VCaP (cell line): ENCODE results near the gene PADI3.

Experiments used
- H3K27ac ChIP-seq: fragments of 450-650 bp; 2 replicates; pipeline ENCODE4 v1.5.1; 2017
- TF ChIP-seq, protein P1 (sequence below): fragments of 450-650 bp; conservative IDR thresholded peaks from 2 replicates; pipeline ENCODE4 v1.5.1; 2017; ENCODE audit warnings: mild to moderate bottlenecking, moderate library complexity

The PADI3 gene

DNA sequence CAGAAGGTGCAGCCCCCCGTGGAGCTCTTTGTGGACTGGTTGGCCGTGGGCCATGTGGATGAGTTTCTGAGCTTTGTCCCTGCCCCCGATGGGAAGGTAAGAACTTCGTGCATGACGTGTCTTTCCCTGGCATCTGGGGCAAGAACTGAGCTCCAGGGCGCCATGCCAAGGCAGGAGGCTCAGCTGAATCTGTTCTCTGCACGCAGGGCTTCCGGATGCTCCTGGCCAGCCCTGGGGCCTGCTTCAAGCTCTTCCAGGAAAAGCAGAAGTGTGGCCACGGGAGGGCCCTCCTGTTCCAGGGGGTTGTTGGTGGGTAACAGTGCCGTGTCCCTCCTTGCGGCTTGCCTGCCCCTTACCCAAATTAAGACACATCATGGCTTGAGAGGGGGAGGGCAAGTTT is 27.7 kb downstream of the PADI3 start:
- TF ChIP-seq, protein P1, sequence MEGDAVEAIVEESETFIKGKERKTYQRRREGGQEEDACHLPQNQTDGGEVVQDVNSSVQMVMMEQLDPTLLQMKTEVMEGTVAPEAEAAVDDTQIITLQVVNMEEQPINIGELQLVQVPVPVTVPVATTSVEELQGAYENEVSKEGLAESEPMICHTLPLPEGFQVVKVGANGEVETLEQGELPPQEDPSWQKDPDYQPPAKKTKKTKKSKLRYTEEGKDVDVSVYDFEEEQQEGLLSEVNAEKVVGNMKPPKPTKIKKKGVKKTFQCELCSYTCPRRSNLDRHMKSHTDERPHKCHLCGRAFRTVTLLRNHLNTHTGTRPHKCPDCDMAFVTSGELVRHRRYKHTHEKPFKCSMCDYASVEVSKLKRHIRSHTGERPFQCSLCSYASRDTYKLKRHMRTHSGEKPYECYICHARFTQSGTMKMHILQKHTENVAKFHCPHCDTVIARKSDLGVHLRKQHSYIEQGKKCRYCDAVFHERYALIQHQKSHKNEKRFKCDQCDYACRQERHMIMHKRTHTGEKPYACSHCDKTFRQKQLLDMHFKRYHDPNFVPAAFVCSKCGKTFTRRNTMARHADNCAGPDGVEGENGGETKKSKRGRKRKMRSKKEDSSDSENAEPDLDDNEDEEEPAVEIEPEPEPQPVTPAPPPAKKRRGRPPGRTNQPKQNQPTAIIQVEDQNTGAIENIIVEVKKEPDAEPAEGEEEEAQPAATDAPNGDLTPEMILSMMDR, result 0 out of 2 replicates have a peak, but pooled peaks have one; percentile 11
- peak overlapping the region; percentile 16; the same call in 1 of the 2 replicates for H3K27ac ChIP-seq

DNA sequence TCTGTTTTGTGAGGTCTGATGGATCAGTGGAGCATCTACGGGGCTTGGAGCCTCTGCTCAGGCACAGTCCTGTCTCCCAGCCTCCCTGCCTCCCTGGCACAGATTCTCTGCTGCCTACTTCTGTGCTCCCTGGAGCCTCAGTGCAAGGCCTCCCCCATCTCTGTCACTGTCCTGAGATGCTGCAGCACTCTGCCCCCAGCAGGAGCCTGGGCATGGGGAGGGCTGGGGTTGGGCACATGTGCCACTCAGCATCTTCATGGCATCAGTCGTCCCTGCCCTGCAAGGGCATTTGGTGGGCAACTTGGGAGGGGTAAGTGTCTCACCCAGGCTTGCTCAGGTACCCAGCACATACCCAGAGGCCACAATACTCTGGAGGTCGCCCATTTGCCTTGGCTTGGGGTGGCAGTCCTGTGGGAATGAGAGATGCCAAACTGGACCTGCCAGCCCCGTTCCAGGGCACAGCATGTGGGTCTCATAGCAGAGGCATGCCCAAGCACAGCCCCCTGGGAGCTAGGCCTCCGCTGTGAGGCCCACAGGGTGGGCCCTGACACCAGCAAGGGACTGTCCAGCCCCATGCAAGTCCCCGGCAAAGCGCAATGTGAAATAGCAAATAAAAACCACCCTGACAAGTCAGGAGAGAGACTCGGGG is 28.7 kb downstream of the PADI3 start:
- TF ChIP-seq, protein P1, result no peak
- no peak overlapping the region for H3K27ac ChIP-seq

DNA sequence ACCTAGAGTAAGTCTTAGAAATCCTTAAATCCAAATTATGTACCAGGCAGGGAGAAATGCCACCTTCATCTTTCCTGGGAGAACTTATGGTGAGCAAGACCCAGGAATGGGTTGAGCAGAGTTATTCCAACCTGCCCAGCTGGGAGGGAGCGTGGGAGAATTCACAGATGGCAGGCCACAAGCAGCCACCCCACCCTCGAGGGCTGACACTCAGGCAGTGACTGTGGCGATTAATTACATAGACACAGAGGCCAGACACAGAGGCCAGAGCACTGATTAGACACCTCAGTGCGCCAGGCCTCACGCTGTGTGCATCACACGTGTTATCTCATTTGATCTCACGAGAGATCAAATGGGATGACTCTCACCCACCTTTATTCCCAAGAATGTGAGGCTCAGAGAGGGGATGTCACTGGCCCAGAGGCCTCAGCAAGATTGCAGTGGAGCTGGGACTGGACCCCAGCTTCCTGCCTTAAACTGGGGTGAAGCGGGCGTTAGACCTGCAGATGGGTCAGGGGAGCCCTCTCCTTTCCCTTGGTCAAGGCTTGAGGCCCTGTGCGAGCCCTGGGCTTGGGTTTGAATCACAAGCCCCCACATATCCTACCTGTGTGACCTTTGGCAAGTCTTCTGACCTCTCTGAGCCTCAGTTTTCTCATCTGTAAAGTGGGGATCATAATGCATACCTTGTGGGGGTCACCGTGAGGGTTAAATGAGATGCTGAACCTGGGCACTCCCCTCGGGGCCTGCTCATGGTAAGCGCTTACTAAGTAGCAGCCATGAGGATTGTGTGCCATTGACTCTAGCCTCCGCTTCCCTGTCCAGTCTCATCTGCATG is 30.3 kb downstream of the PADI3 start:
- H3K27ac ChIP-seq, result no peak overlapping the region
- TF ChIP-seq, protein P1, result no peak

DNA sequence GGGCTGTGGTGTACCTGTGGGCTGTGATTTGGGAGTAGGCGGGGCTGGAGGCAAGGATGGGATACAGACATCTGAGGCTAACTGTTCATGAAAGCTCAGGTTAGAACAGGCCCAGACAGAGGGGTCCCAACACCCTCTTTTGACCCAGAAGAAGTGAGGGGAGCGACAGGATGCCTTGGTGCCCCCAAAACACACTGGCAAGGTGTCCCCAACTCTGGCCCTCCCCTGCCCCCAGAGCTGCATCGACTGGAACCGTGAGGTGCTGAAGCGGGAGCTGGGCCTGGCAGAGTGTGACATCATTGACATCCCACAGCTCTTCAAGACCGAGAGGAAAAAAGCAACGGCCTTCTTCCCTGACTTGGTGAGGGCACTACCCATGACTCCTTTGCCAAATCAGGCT is 31.5 kb downstream of the PADI3 start:
- TF ChIP-seq, protein P1, result no peak
- no peak overlapping the region for H3K27ac ChIP-seq

DNA sequence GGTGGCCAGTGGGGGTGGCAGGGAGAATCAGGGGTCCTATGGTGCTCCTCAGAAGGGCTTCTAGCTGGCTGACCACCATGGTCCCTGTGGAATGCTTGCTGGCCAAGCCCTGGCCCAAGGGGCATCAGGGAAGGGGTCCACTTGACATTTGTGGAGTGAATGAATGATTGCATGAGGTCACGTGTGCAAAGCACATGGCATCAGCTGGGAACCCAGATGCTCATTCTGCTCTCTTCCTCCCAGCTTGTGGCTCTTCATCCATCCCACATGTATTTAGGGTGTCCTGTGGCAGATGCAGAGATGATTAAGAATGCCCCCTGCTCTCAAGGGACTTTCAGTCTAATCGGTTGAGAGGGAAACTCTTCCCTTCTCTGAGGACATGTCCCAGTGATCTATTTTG is 32.0 kb downstream of the PADI3 start:
- H3K27ac ChIP-seq, result no peak overlapping the region
- TF ChIP-seq, protein P1, result no peak

DNA sequence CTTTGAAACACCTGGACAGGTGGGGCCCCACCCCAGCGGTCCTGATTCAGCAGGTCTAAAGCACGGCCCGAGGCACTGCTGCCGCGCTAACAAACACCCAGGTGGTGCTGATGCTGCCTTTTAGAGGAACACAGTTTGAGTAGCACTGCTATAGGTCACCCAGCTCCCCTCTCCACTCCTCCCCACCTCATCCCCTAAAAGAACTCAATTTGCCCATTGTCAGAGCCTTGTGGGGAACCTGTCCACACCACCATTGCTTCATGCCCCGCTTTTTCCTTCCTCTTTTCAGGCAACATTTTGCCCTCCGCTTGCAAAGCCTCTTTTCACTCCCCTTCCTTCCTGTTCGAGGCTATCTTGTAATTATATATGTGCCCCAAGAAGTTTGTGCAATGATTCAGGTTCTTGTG is 32.9 kb downstream of the PADI3 start:
- no peak overlapping the region for H3K27ac ChIP-seq
- TF ChIP-seq, protein P1, result no peak

DNA sequence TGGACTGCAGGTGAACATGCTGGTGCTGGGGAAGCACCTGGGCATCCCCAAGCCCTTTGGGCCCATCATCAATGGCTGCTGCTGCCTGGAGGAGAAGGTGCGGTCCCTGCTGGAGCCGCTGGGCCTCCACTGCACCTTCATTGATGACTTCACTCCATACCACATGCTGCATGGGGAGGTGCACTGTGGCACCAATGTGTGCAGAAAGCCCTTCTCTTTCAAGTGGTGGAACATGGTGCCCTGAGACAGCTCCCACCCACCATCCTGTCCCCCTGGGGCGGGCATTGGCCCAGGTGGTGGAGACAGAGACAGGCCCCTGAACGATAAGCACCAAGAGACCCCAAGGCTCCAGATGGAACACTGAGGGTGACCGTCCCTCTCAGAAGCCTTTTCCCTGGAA is 33.9 kb downstream of the PADI3 start:
- TF ChIP-seq, protein P1, result no peak
- no peak overlapping the region for H3K27ac ChIP-seq
